Gastroesophageal sphincter (tissue), 3 donors: ENCODE measurements around the gene AXDND1.

Source experiments
- CTCF ChIP-seq, 4 experiments: fragments of 200-600 bp in 2 of 4; fragments of 450-650 bp in 2 of 4; sonication (generic) in 1 of 4; IDR thresholded peaks; one replicate each; pipeline ENCODE4 v1.5.1; 2017 to 2019; ENCODE audit warnings: antibody characterized with exemption in 4 of 4, mild to moderate bottlenecking in 2 of 4, moderate library complexity in 2 of 4
- EP300 ChIP-seq: sonication (generic); formaldehyde crosslinking; IDR thresholded peaks from one replicate; pipeline ENCODE4 v1.6.1; 2017; ENCODE audit warnings: antibody characterized with exemption, mild to moderate bottlenecking
- POLR2A ChIP-seq, 2 donors: fragments of 450-650 bp; IDR thresholded peaks; one replicate each; pipeline ENCODE4 v1.6.1; 2017; ENCODE audit warnings: antibody characterized with exemption in 2 of 2, mild to moderate bottlenecking in 2 of 2, moderate library complexity in 1 of 2
- POLR2AphosphoS5 ChIP-seq: sonication (generic); formaldehyde crosslinking; IDR thresholded peaks from one replicate; pipeline ENCODE4 v1.6.1; 2017; ENCODE audit warnings: antibody characterized with exemption

DNA sequence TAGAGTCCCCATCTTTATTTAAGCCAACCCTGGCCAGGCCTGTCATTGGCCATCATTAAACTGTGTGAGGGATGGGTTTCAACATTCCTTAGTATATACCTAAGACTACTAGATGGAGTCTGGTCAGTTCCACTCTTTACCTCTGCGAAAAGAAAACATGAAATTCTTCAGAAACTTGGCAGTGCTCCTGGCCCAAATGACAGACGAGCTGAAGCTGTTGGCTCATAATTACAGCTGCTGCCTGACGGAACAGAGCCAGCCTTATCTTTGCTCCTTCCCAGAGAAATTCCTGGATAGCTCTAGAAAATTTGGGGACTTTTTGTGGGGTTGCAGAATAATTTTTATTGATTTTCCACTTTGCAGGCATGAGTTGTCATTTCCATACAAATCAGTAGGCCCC is 179.6 kb downstream of the AXDND1 start:
- TF ChIP-seq CTCF (IDR thresholded peaks at IDR 0.05) = no peak
- no peak for TF ChIP-seq POLR2A (IDR thresholded peaks at IDR 0.05)
- no peak for TF ChIP-seq EP300
- TF ChIP-seq POLR2AphosphoS5 = no peak
